IMR-90 (cell line): Measurements from ENCODE around the gene FOXF1. TPM values are rescaled to one million over a fixed set of nuclear protein-coding genes. Genes with fewer than 3 reads are reported as not detected.

Source experiments
- ATAC-seq: fragments of 200-7000 bp; cut with Tn5 transposase; 2 replicates; pipeline ENCODE4 v1.9.1; 2020; ENCODE audit warnings: low read depth, mild to moderate bottlenecking, moderate library complexity
- BruUV-seq: library from RNA; stranded (reverse); fragments of 400-500 nt; replicated peaks from 2 replicates; lab custom pipeline; 2021; lab: Mats Ljungman, UMichigan
- CTCF ChIA-PET: fragments of 300-600 bp; formaldehyde crosslinking; extraction: SDS; loops from one replicate; lab custom pipeline; 2021; ENCODE audit warnings: antibody characterized with exemption; lab: Yijun Ruan, JAX
- POLR2A ChIA-PET: fragments of 300-600 bp; sonication (Branson Sonifier 250); formaldehyde crosslinking; loops from one replicate; lab custom pipeline; 2022; ENCODE audit warnings: antibody characterized with exemption; ENCODE audit not compliant: unreplicated experiment; lab: Charles Lee
- DNase-seq: peaks from one replicate; pipeline ENCODE4 v3.0.0; 2013
- H2AFZ ChIP-seq: replicated peaks from 2 replicates; pipeline ENCODE3; 2013; ENCODE audit warnings: low read length, mild to moderate bottlenecking; ENCODE audit not compliant: poor library complexity
- H2AK5ac ChIP-seq: 2 replicates; pipeline ENCODE4 v1.6.1; 2013; ENCODE audit warnings: low read depth, low read length, inconsistent platforms
- H2AK9ac ChIP-seq: replicated peaks from 2 replicates; pipeline ENCODE3; 2013; ENCODE audit warnings: mild to moderate bottlenecking, low read depth, low read length, moderate library complexity; ENCODE audit not compliant: poor library complexity
- H2BK120ac ChIP-seq: 2 replicates; pipeline ENCODE4 v1.6.1; 2013; ENCODE audit warnings: low read depth, low read length, inconsistent platforms
- H2BK15ac ChIP-seq: 3 replicates; pipeline ENCODE4 v1.6.1; 2013; ENCODE audit warnings: low read depth, low read length, inconsistent platforms
- H2BK20ac ChIP-seq: 2 replicates; pipeline ENCODE4 v1.6.1; 2013; ENCODE audit warnings: low read depth, mild to moderate bottlenecking, inconsistent platforms, low read length, moderate library complexity
- H2BK5ac ChIP-seq: 2 replicates; pipeline ENCODE4 v1.6.1; 2013; ENCODE audit warnings: mild to moderate bottlenecking, low read depth, low read length, inconsistent platforms; ENCODE audit not compliant: poor library complexity, severe bottlenecking
- H3K14ac ChIP-seq: replicated peaks from 2 replicates; pipeline ENCODE4 v1.6.1; 2013; ENCODE audit warnings: low read depth, low read length, inconsistent platforms
- H3K18ac ChIP-seq: 2 replicates; pipeline ENCODE4 v1.6.1; 2013; ENCODE audit warnings: low read depth, low read length, control low read depth
- H3K23ac ChIP-seq: 2 replicates; pipeline ENCODE4 v1.6.1; 2013; ENCODE audit warnings: low read depth, low read length, inconsistent platforms
- H3K27ac ChIP-seq: 2 replicates; pipeline ENCODE4 v1.5.1; 2013; ENCODE audit warnings: mild to moderate bottlenecking, control low read depth, low read length; ENCODE audit not compliant: insufficient read depth
- H3K27me3 ChIP-seq: 2 replicates; pipeline ENCODE4 v1.6.1; 2013; ENCODE audit warnings: low read length; ENCODE audit not compliant: control insufficient read depth, insufficient read depth
- H3K36me3 ChIP-seq: 2 replicates; pipeline ENCODE4 v1.6.1; 2013; ENCODE audit warnings: low read length, mixed read lengths; ENCODE audit not compliant: control insufficient read depth, insufficient read depth
- H3K4ac ChIP-seq: 2 replicates; pipeline ENCODE4 v1.6.1; 2013; ENCODE audit warnings: low read depth, low read length, inconsistent platforms
- H3K4me1 ChIP-seq: 2 replicates; pipeline ENCODE4 v1.6.1; 2013; ENCODE audit warnings: low read length, mixed read lengths; ENCODE audit not compliant: control insufficient read depth, insufficient read depth
- H3K4me2 ChIP-seq: 2 replicates; pipeline ENCODE4 v1.6.1; 2013; ENCODE audit warnings: low read depth, mild to moderate bottlenecking, control low read depth, low read length, moderate library complexity
- H3K4me3 ChIP-seq: 2 replicates; pipeline ENCODE4 v1.5.1; 2013; ENCODE audit warnings: low read depth, mild to moderate bottlenecking, control low read depth, low read length, moderate library complexity; ENCODE audit not compliant: insufficient read depth
- H3K56ac ChIP-seq: 2 replicates; pipeline ENCODE4 v1.6.1; 2013; ENCODE audit warnings: low read length, inconsistent platforms; ENCODE audit not compliant: insufficient read depth; ENCODE audit errors: extremely low read depth
- H3K79me1 ChIP-seq, 2 experiments: 2 replicates each; pipeline ENCODE4 v1.6.1; 2013; ENCODE audit warnings: low read length in 2 of 2, inconsistent platforms in 1 of 2, low read depth in 1 of 2
- H3K9ac ChIP-seq: 2 replicates; pipeline ENCODE4 v1.6.1; 2013; ENCODE audit warnings: low read depth, low read length, control low read depth
- H3K9me1 ChIP-seq: 2 replicates; pipeline ENCODE4 v1.6.1; 2013; ENCODE audit warnings: low read length, inconsistent platforms; ENCODE audit not compliant: insufficient read depth
- H3K9me3 ChIP-seq: 2 replicates; pipeline ENCODE4 v1.6.1; 2013; ENCODE audit warnings: low read length; ENCODE audit not compliant: control insufficient read depth, insufficient read depth
- H4K20me1 ChIP-seq: 2 replicates; pipeline ENCODE4 v1.6.1; 2013; ENCODE audit warnings: low read length, inconsistent platforms; ENCODE audit not compliant: insufficient read depth
- H4K5ac ChIP-seq: 2 replicates; pipeline ENCODE4 v1.6.1; 2013; ENCODE audit warnings: mild to moderate bottlenecking, low read depth, low read length, control low read depth
- H4K8ac ChIP-seq, 2 experiments: 2 replicates each; pipeline ENCODE4 v1.6.1; 2013; ENCODE audit warnings: low read depth in 2 of 2, low read length in 2 of 2, control low read depth in 1 of 2, inconsistent platforms in 1 of 2
- H4K91ac ChIP-seq: 2 replicates; pipeline ENCODE4 v1.6.1; 2013; ENCODE audit warnings: low read depth, low read length, inconsistent platforms; ENCODE audit not compliant: insufficient read depth
- BHLHE40 ChIP-seq: fragments of 150-350 bp; IDR thresholded peaks from 2 replicates; pipeline ENCODE4 v1.6.1; 2016; ENCODE audit warnings: mild to moderate bottlenecking, low read depth, low read length
- FOS ChIP-seq: fragments of 150-350 bp; IDR thresholded peaks from 2 replicates; pipeline ENCODE4 v1.6.1; 2016; ENCODE audit warnings: low read depth, low read length
- MAFK ChIP-seq: IDR thresholded peaks from 2 replicates; pipeline ENCODE4 v1.6.1; 2012; ENCODE audit warnings: low read depth, low read length, improper control_type of control experiment
- RFX5 ChIP-seq: IDR thresholded peaks from 2 replicates; pipeline ENCODE4 v1.8.0; 2012; ENCODE audit warnings: low read depth, mild to moderate bottlenecking, low read length, moderate library complexity
- WGBS, 2 experiments: methylation state at CpG; one replicate each; pipeline versions ENCODE4 v1.1.5 to v1.1.7; 2013; ENCODE audit warnings: missing lambda C conversion rate in 2 of 2; ENCODE audit not compliant: insufficient read length in 1 of 2; ENCODE audit errors: extremely low coverage in 2 of 2; 5-methylcytosine and 5-hydroxymethylcytosine counted together
- dilution Hi-C: fragments of 300-500 bp; cut with HindIII; formaldehyde crosslinking; loops from one replicate; pipeline ENCODE4 v1.14.3; 2018; ENCODE audit warnings: low sequenced_read_pairs; ENCODE audit not compliant: unreplicated experiment
- in situ Hi-C: fragments of 300-500 bp; cut with MboI; formaldehyde crosslinking; loops from 3 replicates; pipeline ENCODE4 v1.14.3; 2019; ENCODE audit warnings: low sequenced_read_pairs, inconsistent platforms, mixed read lengths
- intact Hi-C: fragments of 100-400 bp; cut with micrococcal nuclease; formaldehyde crosslinking; loops from 2 replicates; pipeline ENCODE4 v1.10.0; 2022
- polyA plus RNA-seq, 3 experiments: library from polyadenylated mRNA; depleted of rRNA; stranded (reverse); fragments of >200 nt; gene quantifications; 2 replicates each; pipeline ENCODE4 v1.2.3, GENCODE V29; 2012; ENCODE audit warnings: low replicate concordance in 1 of 3
- total RNA-seq: library from RNA; depleted of rRNA; stranded (reverse); fragments of >200 nt; gene quantifications from 2 replicates; pipeline ENCODE4 v1.2.3, GENCODE V29; 2012

The FOXF1 gene
- total and polyA plus RNA-seq, 2 of the 4 experiments (the other 2 are of a cell fraction): 2.7 to 33.0 TPM

GRCh38 chr16:86476956-86477534 lies 33.3 kb upstream of the FOXF1 start:
- 0 out of 2 replicates have a peak overlapping the region, but pooled peaks have one; percentile 11 for H3K14ac ChIP-seq
- H2BK15ac ChIP-seq: no peak overlapping the region
- 0 out of 2 replicates have a peak overlapping the region, but pooled peaks have one; percentile 6 for H3K23ac ChIP-seq
- H2BK5ac ChIP-seq: no peak overlapping the region
- in situ Hi-C loops (no loop called here), dilution Hi-C loops (no loop called here), intact Hi-C loops (no loop called here)
- ATAC-seq (no peak), DNase-seq (no peak)
- no peak overlapping the region for H3K4me3 ChIP-seq
- peaks cover 51% of the 10 kb centered on the region for H4K20me1 ChIP-seq
- ChIA-PET POLR2A (interaction anchor here (1.0 kb wide), 1 partner anchor 33 kb away, joined by 3 read pairs; the partner anchor contains the start of gene FOXF1), CTCF (interaction anchor here (0.6 kb wide), 2 partner anchors 93 to 404 kb away, joined by 3 to 5 read pairs; no protein-coding TSS in a partner anchor)
- no peak for TF ChIP-seq RFX5
- no peak for TF ChIP-seq MAFK
- TF ChIP-seq BHLHE40: no peak
- TF ChIP-seq FOS: no peak
- no peak overlapping the region; the same call in 1 of the 2 replicates for H3K27ac ChIP-seq
- no peaks in the 10 kb centered on the region for H3K27me3 ChIP-seq
- no peak overlapping the region for H3K56ac ChIP-seq
- no peak overlapping the region for H4K91ac ChIP-seq
- no peak overlapping the region for H4K8ac ChIP-seq
- H3K4me2 ChIP-seq: 0 out of 2 replicates have a peak overlapping the region, but pooled peaks have one; percentile 8
- BruUV-seq: no TSS peak
- H2AK5ac ChIP-seq: no peak overlapping the region
- H3K9me1 ChIP-seq: peaks cover 37% of the 10 kb centered on the region
- no peak overlapping the region; the same call in 1 of the 2 replicates for H2BK120ac ChIP-seq
- 100% methylated on average over 1 of the region's 11 CpGs; no CpG with 5 or more reads in 1 of the 2 experiments for WGBS, 2 experiments
- H4K5ac ChIP-seq: no peak overlapping the region
- no peak overlapping the region for H2BK20ac ChIP-seq
- H2AK9ac ChIP-seq: no peak overlapping the region
- H2AFZ ChIP-seq: no peak overlapping the region
- peaks cover 20% of the 10 kb centered on the region for H3K4me1 ChIP-seq
- peaks cover 3% of the 10 kb centered on the region; the same call in 1 of the 2 replicates for H3K9me3 ChIP-seq
- H3K36me3 ChIP-seq: peaks cover 55% of the 10 kb centered on the region
- peak overlapping the region; percentile 12; the same call in 1 of the 2 replicates for H3K18ac ChIP-seq
- H3K9ac ChIP-seq: no peak overlapping the region
- peaks cover 20 to 81% of the 10 kb centered on the region in 2 experiments for H3K79me1 ChIP-seq
- peak overlapping the region; percentile 9; the same call in 1 of the 2 replicates for H3K4ac ChIP-seq
